Ascending aorta (tissue), 2 donors: ENCODE results near the gene IFITM10. TPM values are rescaled to one million over a fixed set of nuclear protein-coding genes. Genes with fewer than 3 reads are reported as not detected.

Source experiments
- DNase-seq, 2 donors: peaks; one replicate each; pipeline ENCODE4 v3.0.0-alpha.2; 2019; ENCODE audit warnings: low spot score in 2 of 2
- H3K27ac ChIP-seq, 2 donors: fragments of 200-600 bp; sonication (generic); one replicate each; pipeline ENCODE4 v1.5.1; 2016 to 2017; ENCODE audit warnings: mild to moderate bottlenecking in 1 of 2
- H3K27me3 ChIP-seq: fragments of 200-600 bp; sonication (generic); one replicate; pipeline ENCODE4 v1.5.1; 2017
- H3K36me3 ChIP-seq, 2 donors: fragments of 200-600 bp; sonication (generic); one replicate each; pipeline ENCODE4 v1.5.1; 2016
- H3K4me1 ChIP-seq, 2 donors: fragments of 200-600 bp; sonication (generic); one replicate each; pipeline ENCODE4 v1.5.1; 2016 to 2017; ENCODE audit warnings: mild to moderate bottlenecking in 1 of 2
- H3K4me3 ChIP-seq, 2 donors: fragments of 200-600 bp; sonication (generic); one replicate each; pipeline ENCODE4 v1.5.1; 2016 to 2017; ENCODE audit warnings: mild to moderate bottlenecking in 1 of 2
- H3K9me3 ChIP-seq, 2 donors: fragments of 200-600 bp; sonication (generic); one replicate each; pipeline ENCODE4 v1.5.1; 2016
- CTCF ChIP-seq, 3 experiments: fragments of 200-600 bp in 2 of 3; fragments of 450-650 bp in 1 of 3; sonication (generic) in 2 of 3; IDR thresholded peaks; one replicate each; pipeline ENCODE4 v1.5.1; 2016 to 2019; ENCODE audit warnings: antibody characterized with exemption in 3 of 3, mild to moderate bottlenecking in 1 of 3, moderate library complexity in 1 of 3
- intact Hi-C: fragments of 100-400 bp; cut with DNase I; formaldehyde crosslinking; loops from one replicate; pipeline ENCODE4 v1.15.1; 2023
- total RNA-seq: library from RNA; depleted of rRNA; stranded (reverse); fragments of >200 nt; gene quantifications from one replicate; pipeline ENCODE4 v1.1.0, GENCODE V29; 2016

IFITM10 gene
- total RNA-seq, 1 donor from 2014 or later: 2.9 TPM

GRCh38 chr11:1762537-1763302 is 12.3 kb upstream of the IFITM10 start:
- intact Hi-C loops: loop anchor here (1.0 to 10.0 kb wide), 8 partner anchors 13 to 1122 kb away; partner anchors contain the start of genes CD81, CDKN1C, DUSP8 and KRTAP5-6
- no peaks in the 10 kb centered on the region for H3K27me3 ChIP-seq
- no peaks in the 10 kb centered on the region for H3K9me3 ChIP-seq
- peak overlapping the region; percentile 74 to 96 for H3K4me3 ChIP-seq
- H3K27ac ChIP-seq: peak overlapping the region; percentile 83 to 94
- DNase-seq: no peak
- peaks cover 20 to 25% of the 10 kb centered on the region in 2 donors for H3K36me3 ChIP-seq
- no peak for TF ChIP-seq CTCF (IDR thresholded peaks at IDR 0.05)
- H3K4me1 ChIP-seq: peaks cover 24 to 43% of the 10 kb centered on the region in 2 donors

GRCh38 chr11:1761857-1762536 is 11.6 kb upstream of the IFITM10 start:
- H3K4me3 ChIP-seq: peak overlapping the region; percentile 74 to 96
- no peak for DNase-seq
- peaks cover 24 to 43% of the 10 kb centered on the region in 2 donors for H3K4me1 ChIP-seq
- TF ChIP-seq CTCF (IDR thresholded peaks at IDR 0.05): no peak
- H3K36me3 ChIP-seq: peaks cover 26 to 32% of the 10 kb centered on the region in 2 donors
- intact Hi-C loops: loop anchor here (2.0 to 10.0 kb wide), 6 partner anchors 65 to 1123 kb away; partner anchors contain the start of genes CD81, CDKN1C, DUSP8 and KRTAP5-6
- peak overlapping the region; percentile 83 to 94 for H3K27ac ChIP-seq
- no peaks in the 10 kb centered on the region for H3K27me3 ChIP-seq
- H3K9me3 ChIP-seq: no peaks in the 10 kb centered on the region

- H3K36me3 ChIP-seq: peaks cover 33 to 39% of the 10 kb centered on the region in 2 donors
- no peak for TF ChIP-seq CTCF (IDR thresholded peaks at IDR 0.05)
- no peaks in the 10 kb centered on the region for H3K27me3 ChIP-seq
- H3K9me3 ChIP-seq: no peaks in the 10 kb centered on the region
- DNase-seq: no peak
- H3K27ac ChIP-seq: peak overlapping the region; percentile 83 to 94
- H3K4me3 ChIP-seq: peak overlapping the region; percentile 74 to 96
- H3K4me1 ChIP-seq: peaks cover 24 to 44% of the 10 kb centered on the region in 2 donors
- intact Hi-C loops: loop anchor here (5.0 to 10.0 kb wide), 5 partner anchors 64 to 1124 kb away; partner anchors contain the start of genes CD81, CDKN1C, DUSP8 and KRTAP5-6
Measured at GRCh38 chr11:1761110-1761856, 10.9 kb upstream of the IFITM10 start.

- no peak for TF ChIP-seq CTCF (IDR thresholded peaks at IDR 0.05)
- peaks cover 24 to 46% of the 10 kb centered on the region in 2 donors for H3K4me1 ChIP-seq
- H3K4me3 ChIP-seq: peak overlapping the region in 1 of 2 donors; percentile 96
- no peaks in the 10 kb centered on the region for H3K27me3 ChIP-seq
- intact Hi-C loops: loop anchor here (5.0 to 10.0 kb wide), 5 partner anchors 63 to 1124 kb away; partner anchors contain the start of genes CD81, CDKN1C, DUSP8 and KRTAP5-6
- H3K9me3 ChIP-seq: no peaks in the 10 kb centered on the region
- H3K36me3 ChIP-seq: peaks cover 41 to 46% of the 10 kb centered on the region in 2 donors
- peak; percentile 86 to 93 for DNase-seq
- H3K27ac ChIP-seq: peak overlapping the region; percentile 83 to 94
Measured at GRCh38 chr11:1760351-1761109, 10.1 kb upstream of the IFITM10 start.
